HG02981 (cell line): ENCODE data around the gene FRY.
A peak's percentile ranks its signal among the peaks of the same experiment; 100 is the strongest.
"Not testable (repeated sequence)": the region's sequence is repeated elsewhere in the genome, so short reads cannot be mapped to it uniquely, and the experiment has no call there.

ENCODE experiments used
- ATAC-seq: cut with Tn5 transposase; IDR thresholded peaks from one replicate; pipeline ENCODE4 v1.9.1; 2021; ENCODE audit warnings: mild to moderate bottlenecking, moderate library complexity; ENCODE audit not compliant: unreplicated experiment

The FRY gene

DNA sequence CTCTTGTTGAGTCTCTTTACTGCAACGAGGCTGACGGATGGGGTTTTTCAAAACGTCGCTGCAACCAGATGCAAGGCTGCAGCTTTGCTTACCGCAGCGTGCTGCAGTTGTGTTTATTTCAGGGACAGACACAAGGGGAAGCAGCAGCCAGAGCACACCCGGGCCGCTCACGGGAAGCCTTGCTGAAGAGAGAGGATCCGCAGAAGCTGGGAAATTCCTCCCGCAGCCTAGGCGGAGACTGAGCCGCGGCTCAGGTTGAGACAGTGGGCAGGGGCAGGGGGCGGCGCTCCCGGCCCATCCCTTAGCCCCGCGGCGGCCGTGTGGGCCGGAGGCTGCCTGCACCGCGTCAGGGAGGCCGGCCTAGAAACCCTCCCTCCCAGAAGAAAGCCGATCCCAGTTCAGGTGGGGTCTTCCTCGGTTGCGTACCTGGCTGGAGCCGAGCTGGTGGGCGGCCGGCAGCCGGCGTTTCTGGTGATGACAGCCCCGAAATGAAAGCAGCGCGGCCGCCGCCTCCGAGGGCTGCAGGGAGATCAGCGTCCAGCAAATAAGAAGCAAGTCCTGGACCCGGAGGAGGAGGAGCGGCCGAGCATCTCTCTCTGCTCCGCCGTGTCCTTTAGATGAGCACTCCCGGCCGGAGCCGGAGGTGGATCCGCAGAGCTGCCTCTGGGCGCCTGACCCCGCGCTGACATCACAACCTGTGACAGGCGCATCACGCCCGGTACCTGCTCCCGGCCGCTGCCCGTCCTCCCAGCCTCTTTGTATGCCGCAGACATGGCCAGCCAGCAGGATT, at the start of gene FRY:
FRY (plus strand) TSS at position 750 of the 790 bp plus-strand sequence; CDS start at position 772, 22 bp downstream.
- peak; percentile 84 for ATAC-seq

DNA sequence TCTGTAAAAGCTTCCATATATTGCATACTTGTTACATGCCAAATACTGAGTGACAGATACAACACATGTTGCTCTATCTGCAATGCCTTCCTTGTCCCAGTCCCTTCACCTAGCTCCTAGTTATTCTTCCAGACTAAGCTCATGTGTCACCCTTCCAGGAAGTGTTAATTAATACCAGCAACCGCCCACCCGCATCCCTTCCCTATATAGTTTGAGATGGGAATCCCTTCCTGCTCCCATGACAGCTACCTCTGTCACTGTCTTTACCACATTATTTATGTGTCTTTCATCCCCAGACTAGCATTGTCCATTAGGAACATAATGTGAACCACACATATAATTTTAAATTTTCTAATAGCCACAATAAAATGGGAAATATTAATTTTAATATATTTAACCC, 49.5 kb upstream of the FRY start:
- ATAC-seq = no peak

DNA sequence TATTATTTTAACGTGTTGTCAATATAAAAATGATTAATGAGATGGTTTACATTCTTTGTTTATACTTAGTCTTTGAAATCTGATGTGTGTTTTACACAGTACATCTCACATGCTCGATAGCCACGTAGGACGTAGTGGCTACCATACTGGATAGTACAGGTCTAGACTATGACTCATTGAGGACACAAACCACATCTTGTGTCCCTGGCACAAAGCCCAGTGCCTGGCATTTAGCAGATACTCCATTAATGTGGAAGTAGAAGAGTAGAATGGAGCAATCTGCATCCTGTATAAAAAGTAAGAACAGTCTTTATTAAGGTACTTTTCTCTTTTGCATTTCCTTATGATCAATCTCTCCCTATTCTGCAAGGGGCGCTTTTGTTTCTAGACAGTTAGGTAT, 49.0 kb upstream of the FRY start:
- no peak for ATAC-seq

DNA sequence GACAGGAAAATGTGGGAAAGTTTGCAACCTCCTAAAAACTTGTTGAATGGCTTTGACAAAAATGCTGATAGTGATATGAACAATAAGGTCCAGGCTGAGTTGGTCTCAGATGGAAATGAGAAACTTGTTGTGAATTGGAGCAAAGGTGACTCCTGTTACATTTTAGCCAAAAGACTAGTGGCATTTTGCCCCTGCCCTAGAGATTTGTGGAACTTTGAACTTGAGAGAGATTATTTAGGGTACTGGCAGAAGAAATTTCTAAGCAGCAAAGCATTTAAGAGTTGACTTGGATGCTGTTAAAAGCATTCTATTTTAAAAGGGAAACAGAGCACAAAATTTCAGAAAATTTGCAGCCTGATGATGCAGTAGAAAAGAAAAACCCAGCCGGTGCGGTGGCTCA, 47.9 kb upstream of the FRY start:
- not testable (repeated sequence) for ATAC-seq

DNA sequence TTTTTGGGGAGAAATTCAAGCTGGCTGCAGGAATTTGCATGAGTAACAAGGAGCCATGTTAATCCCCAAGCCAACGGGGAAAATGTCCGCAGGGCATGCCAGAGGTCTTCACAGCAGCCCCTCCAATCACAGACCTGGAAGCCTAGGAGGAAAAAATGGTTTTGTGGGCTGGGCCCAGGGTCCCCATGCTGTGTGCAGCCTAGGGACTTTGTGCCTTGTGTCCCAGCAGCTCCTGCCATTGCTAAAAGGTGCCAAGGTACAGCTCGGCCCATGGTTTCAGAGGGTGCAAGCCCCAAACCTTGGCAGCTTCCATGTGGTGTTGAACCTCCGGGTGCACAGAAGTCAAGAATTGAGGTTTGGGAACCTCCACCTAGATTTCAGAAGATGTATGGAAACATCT, 47.2 kb upstream of the FRY start:
- not testable (repeated sequence) for ATAC-seq

DNA sequence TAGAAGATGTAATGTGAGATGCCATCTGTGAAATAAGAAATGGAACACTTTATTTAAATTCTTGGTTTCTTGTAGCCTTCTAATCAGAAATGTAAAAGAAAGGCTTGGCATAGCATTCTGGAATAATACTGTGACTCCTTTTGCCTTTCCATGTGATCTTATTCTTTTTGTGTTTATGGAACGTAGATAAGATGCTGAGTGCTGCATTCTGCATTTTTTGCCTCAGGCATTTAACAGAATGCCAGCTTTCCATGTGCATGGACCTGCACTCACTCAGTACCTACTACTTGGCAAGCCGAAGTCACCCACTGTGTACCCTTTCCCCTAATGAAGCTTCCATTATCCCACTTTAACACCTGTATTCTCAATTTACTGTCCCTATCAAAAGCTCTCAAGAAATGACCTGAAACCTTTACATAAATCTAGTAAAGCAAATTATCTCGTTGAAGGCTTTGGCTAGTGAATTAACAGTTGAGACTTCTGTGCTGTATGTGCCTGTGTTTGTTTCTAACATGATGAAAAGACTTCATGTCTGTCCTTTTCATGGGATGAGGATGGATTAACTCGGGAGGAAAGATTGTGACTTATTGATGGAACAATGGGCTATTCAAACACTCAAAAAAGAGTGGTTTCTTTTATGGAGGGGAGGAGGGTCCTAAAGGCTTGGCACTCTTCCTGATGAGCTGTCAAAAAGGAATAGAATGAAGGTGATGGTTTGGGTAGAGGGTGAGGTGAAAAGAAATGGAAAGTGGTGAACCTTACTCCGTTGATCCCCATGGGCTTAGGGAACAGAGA, 44.7 kb upstream of the FRY start:
- ATAC-seq = no peak

DNA sequence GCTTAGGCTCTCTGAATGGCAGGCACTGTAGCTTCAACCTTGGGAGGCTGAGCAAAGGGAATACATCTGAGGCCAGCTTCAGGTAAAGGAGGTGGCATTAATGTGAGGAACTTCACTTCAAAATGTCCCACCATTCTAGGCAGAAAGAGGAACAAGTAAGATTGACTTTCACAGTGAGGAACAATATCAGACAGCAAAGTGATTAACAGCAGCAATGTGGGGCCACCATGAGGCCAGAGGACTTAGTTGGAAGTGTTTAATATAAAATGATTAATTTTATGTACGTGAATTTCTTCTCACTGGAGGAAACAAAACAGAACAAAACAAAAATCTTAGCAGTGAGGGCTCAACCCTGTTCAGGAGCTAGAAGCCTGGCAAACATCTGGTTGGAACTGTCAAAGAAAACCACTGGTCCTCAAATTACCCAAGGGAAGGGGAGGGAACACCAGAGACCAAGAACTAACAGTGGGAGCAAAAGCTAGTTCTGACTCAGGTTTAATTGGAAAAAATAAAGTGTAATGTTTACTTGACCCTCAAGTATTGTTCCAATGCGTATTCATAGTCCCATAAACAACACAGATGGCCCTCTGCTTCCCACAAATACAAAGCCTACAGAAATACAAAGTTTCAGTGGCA, 43.9 kb upstream of the FRY start:
- ATAC-seq = no peak

DNA sequence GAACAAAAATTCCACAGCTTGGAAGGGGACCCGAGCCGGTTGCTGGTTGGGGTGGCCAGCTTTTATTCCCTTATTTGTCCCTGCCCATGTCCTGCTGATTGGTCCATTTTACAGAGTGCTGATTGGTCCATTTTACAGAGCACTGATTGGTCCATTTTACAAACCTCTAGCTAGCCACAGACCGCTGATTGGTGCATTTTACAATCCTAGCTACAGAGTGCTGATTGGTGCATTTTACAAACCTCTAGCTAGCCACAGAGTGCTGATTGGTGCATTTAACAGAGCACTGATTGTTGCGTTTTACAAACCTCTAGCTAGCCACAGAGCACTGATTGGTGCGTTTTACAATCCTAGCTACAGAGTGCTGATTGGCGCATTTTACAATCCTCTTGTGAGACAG, 37.2 kb upstream of the FRY start:
- ATAC-seq = not testable (repeated sequence)

DNA sequence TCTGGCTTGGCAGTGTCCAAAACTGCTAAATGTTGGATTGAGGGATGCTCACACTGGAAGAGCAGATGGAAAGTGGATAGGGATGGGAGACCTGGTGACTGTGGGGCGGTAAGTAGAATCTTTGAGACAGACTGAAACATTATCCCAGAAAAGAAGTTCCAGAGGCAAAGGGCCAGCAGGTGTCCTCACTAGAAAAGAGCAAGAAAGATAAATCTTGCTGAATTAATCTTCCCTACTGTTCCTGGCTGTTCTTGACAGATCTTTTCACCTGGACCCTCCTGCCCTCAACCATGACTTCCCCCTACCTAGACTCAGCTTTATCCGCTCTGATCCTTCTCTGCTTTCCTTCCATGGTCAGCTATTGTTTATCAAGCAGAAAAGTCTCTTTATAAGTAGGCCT, 35.0 kb upstream of the FRY start:
- no peak for ATAC-seq

DNA sequence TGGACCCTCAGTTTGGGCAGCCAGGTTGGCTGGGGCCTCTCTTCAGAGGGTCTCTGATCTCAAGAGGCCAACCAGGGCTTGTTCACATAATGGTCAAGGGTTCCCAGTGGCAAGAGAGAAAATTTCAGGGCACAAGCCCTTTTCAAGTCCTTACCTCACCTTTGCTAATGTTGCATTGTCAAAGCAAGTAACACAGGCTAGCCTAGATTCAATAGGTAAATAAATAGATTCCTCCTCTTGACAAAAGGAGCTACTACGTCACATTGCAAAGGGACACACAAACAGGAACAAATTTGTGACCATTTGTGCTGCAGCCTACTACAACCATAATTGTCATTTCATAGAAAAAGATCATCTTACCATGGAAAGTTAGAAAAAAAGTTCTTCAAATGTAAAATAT, 33.9 kb upstream of the FRY start:
- ATAC-seq = no peak

DNA sequence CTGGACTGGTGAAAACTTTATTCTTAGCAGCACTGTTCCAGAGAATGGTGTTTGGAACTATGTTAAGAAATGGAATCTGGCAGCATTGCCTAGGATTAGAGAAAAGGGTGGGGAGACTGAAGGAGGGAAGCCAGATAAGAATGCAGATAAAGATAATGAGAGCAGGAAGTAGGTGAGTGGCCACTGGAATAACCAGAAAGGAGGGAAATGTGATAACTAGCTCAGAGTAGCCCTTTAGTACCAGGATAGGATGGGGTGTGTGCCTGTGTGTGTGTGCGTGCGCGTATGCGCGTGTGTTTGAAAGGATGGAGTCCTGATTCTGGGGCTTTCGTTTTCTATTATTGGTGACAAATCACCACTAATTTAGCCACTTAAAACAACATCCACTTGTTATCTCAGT, 33.4 kb upstream of the FRY start:
- no peak for ATAC-seq

DNA sequence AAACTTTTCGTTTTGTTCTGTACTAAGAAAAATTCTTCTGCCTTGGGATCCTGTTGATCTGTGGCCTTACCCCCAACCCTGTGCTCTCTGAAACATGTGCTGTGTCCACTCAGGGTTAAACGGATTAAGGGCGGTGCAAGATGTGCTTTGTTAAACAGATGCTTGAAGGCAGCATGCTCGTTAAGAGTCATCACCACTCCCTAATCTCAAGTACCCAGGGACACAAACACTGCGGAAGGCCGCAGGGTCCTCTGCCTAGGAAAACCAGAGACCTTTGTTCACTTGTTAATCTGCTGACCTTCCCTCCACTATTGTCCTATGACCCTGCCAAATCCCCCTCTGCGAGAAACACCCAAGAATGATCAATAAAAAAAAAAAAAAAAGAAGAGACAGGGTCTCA, 30.8 kb upstream of the FRY start:
- ATAC-seq = not testable (repeated sequence)

DNA sequence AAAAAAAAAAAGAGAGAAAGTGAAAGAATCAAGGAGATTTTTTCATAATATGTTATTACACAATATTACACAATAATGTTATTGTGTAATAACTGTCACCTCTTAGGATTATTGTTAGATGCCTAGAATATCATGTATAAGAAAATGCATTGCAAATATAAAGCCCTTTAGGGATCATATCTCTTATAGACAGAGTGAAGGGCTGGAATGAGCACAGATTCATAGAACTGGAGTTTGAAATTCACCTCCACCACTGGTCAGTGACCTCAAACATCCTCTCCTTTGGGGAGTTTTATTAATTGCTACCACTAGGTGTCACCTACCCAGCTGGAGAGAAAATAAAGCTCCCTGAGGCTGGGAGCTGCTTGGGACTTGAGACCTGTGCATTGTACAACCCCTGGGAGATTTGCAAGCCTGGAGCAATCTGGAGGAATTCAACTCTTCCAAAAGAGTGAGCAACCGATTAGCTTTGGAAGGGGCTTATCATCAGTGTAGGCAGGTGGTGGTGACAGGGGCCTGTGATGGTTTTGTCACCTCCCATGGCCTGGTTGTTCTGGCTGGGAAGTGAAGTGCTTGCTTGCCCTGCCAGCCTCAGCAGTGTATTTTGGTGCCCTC, 30.3 kb upstream of the FRY start:
- ATAC-seq = peak; percentile 88

DNA sequence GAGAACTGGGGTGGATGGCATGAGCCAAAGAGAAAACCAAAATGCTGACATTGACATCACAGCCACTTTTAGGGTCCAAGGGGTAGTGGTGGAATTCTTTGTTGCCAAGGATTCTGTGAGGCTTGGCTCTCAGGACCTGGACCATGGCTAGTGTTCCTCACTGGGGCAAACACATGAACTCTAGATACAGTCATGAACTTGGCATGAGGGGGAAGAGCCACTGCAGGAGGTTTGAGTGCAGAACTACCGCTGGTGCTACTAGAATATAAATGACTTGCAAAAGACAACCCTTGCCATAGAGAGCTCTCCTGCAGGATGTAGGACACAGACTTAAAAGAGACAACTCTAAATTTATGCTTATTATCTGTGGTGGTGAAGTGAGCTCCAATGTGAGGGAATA, 29.8 kb upstream of the FRY start:
- no peak for ATAC-seq

DNA sequence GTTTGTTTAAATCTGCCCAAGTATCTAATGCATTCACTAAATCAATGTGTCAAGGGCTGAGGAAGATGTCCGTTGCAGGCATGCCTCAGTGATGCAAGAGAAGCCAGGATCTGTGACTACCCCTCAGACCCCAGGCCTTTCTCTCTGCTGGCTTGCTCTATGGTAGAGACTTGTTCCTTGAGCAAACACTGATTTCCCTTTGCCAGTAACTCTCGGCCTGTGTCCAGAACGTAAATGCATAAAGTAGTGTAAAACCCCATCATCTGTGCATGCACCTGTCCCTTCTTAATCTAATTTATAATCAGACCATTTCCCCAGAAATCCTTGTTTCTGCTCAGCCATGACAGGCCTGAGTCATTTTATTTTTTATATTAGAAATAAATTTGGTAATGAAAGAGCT, 28.7 kb upstream of the FRY start:
- ATAC-seq = no peak

DNA sequence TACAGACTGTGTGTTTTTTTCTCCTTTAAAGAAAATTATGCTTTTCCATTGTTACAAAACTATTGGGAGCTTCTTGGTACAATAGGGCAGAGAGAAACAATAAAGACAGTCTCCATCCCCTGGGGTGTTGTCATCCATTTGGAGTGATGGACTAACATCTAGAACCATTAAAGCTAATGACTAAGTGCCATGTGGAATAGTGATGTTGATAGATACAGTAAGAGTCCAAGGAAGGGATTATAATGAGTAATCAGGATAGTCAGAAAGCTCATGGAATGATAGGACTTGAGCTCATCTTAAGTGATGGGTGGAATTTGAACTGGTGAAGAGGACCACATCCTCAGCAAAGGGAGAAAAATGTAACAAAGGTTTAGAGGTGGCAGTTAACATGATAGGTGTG, 24.1 kb upstream of the FRY start:
- ATAC-seq = no peak

DNA sequence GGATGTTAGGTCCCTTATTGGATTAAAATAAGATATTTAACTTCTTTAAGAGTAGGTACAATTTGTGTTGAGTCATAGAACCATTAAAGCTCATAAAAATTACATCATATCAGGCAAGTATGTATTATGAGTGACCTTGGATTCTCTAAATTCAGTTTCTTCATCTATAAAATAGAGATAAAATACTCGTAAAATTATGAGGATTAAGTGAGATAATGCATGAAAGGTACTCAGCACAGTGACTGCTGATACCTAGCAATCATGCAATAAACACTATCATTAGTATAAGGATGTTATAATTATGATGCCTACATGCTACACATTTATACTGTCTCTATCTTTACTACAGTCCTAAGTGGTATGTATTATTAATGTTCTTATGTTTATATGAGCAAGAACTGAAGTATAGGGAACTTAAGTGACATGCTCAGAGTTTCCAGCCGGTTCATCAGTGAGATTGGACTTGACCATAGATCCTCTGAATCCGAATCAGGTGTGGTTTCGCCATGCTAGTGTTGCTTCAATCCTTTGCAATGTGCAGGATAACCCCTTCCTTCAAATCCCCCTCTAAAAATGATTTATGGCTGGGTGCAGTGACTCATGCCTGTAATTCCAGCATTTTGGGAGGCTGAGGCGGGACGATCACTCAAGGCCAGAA, 22.9 kb upstream of the FRY start:
- no peak for ATAC-seq

DNA sequence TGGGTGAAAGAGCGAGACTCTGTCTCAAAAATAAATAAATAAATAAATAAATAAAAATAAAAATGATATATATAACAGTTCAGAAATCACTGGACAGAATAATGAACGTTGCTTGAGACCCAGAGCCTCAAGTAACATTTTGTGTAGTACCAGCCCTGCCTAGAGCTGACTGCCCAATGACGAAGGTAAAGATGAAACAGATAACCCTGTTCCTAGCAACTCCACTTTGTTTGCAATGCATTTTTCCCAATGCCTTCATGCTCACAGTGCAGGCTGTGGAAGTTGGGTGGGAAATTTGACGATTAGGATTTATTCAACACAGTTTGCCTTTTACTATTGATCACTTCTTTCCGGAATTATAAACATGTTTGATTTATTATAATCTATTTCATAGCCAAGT, 22.2 kb upstream of the FRY start:
- ATAC-seq = no peak

DNA sequence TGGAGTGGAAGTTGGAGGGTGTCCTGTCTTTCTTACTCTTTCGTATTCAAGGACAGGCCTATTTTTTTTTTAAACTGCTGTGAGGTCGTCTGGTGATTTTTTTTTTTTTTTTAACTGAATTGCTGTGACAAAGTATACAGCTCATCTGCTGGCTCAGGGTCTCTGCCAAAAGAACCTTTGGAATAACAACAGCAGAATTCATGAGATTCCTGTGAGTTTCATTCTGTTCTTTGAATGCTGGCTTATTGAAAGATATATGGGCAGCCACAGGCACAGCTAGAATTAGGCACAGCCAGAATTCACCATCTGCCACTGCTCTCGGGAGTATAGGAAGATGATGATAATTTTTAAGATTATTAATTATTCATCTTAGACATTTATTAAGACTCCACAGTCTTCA, 21.4 kb upstream of the FRY start:
- no peak for ATAC-seq

DNA sequence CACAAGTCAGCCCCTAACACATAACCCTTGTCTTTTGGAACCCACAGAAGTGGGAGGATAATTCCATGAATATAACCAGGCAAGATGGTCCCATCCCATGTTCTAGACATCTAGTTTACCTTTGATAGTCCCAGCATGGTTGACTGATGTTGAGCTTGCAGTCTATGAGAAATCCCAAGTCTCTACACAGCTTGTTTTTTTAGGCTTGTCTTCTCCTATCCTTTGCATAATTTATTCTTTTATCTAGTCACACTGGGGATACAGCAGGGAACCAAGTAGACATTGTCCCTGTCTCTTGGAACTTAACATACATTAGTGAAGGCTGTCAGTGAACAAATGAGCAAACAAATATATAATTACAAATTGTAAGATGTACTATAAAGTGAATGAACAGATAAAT, 19.6 kb upstream of the FRY start:
- ATAC-seq = no peak

DNA sequence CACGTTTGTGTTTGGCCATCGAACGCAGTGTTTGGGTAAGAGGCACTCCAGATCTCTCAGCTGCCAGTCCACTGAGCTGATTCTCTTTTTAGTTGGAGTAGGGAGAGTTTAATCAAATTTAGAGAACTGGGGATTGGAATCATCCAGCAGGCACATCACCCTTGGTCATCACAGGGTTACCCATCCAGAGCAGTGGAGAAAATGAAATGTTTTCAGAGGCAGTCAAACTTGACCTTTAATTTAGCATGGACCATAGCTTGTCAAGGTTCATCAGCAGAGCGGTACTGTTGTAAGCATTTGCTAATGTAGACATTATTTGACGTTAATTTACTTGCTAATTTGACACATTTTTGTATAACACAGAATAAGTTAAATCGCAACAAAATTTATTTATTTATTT, 18.4 kb upstream of the FRY start:
- ATAC-seq = no peak
